ENCODE results near the gene AGAP3.

Gene AGAP3

DNA sequence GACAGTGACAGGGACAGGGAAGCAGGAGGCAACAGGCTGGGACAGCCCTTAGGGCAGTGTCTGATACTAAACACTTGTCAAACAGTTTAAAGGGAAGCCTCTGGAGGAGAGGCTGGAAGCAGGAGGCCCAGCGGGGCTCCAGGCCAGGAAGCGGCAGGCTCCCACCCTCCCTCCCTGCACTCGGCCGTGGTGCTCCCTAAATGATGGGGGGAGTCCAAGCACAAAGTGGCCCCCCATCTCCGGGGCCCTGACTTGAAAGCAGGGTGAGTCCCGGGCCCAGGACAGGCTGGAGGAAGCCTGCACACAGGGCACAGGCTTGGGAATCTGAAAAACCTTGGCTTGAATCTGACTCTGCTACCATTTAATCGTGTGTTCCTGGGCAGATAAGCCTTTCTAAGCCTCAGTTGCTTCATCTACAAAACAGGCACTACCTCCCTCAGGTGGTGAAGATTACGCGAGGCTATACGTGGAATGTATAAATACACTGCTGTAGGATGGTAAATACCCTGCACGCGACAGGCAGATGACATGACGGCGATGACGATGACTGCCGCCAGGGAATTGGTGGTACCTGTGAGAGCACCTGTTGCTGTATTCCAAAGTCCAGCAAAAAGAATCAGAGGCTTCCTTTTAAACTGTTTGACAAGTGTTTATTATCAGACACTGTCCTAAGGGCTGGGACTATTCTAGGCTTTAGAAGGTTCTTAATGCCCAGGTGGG, 47.2 kb downstream of the AGAP3 start:
- DNase-seq (ENCODE audit: extremely low read depth, low read depth), result no peak
- TF ChIP-seq, protein P1, sequence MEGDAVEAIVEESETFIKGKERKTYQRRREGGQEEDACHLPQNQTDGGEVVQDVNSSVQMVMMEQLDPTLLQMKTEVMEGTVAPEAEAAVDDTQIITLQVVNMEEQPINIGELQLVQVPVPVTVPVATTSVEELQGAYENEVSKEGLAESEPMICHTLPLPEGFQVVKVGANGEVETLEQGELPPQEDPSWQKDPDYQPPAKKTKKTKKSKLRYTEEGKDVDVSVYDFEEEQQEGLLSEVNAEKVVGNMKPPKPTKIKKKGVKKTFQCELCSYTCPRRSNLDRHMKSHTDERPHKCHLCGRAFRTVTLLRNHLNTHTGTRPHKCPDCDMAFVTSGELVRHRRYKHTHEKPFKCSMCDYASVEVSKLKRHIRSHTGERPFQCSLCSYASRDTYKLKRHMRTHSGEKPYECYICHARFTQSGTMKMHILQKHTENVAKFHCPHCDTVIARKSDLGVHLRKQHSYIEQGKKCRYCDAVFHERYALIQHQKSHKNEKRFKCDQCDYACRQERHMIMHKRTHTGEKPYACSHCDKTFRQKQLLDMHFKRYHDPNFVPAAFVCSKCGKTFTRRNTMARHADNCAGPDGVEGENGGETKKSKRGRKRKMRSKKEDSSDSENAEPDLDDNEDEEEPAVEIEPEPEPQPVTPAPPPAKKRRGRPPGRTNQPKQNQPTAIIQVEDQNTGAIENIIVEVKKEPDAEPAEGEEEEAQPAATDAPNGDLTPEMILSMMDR (IDR thresholded peaks at IDR 0.05; ENCODE audit: low read depth, low read length), result no peak

DNA sequence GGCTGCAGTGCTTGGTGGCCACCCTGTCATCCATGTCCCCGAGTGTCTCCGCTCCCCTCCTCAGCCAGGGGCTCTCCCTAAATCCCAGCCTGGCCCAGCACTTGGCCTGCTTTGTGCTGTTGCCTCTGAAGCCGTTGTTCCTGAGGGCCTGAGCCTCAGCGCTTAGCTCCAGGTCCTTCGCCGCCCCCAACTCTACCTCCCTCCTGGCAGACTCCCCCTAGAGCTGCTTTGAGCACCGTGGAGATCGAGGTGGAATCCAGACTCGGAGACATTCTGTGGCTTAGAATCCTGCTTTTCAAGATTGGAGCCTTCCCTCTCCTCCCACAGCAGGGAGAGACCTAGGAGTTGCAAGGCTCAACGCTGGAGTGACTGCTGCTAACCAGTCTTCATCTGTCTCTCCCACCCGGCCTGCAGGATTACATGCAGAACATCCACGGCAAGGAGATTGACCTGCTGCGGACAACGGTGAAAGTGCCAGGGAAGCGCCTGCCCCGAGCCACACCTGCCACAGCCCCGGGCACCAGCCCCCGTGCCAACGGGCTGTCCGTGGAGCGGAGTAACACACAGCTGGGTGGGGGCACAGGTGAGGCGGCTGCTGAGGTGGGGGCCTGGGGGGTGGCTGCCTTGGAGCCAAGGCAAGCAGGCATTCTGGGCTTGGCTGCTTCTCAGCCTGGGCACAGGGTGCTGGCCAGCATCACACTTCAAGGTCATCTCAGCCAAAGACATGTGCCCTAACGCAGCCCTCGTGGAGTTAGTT, 47.9 kb downstream of the AGAP3 start:
- TF ChIP-seq, protein P1 (IDR thresholded peaks at IDR 0.05; ENCODE audit: low read depth, low read length), result no peak
- no peak for DNase-seq (ENCODE audit: extremely low read depth, low read depth)

DNA sequence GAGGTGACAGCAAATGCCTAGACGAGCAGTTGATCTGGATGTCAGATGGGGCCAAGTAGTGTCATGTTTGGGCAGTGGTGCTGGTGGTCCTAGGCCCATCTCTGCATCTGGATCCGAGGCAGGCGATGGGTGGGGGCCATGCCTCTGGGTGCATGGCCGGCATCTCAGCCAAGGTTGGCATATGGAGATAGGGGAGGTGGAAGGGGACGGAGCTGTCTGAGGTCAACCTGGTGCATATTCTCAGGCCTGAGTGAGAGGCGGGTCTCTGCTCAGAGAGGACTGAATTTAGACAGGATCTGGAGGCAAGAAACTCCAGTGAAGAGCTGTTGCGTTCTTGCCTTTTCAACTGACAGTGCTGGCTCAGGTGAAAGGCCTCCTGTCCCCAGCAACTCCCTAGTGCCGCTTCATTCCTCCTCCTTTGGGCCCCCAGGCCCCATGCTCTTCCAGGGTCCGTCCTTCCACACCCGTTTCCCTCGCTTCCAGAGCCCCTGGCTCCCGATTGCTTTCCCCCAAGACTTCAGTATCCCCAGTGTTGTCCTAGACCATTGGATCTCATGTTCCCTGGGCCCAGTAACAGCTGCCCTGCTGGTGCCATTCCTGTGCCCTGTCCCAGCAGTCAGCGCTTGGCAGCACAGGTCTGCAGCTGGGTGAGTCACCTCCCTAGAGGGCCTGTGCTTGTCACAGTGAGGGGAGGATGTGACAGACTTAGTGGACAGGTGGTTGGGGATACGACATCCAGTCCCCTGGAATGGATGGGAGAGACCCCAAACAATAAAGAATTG, 48.7 kb downstream of the AGAP3 start:
- TF ChIP-seq, protein P1 (IDR thresholded peaks at IDR 0.05; ENCODE audit: low read depth, low read length), result no peak
- DNase-seq (ENCODE audit: extremely low read depth, low read depth), result no peak

DNA sequence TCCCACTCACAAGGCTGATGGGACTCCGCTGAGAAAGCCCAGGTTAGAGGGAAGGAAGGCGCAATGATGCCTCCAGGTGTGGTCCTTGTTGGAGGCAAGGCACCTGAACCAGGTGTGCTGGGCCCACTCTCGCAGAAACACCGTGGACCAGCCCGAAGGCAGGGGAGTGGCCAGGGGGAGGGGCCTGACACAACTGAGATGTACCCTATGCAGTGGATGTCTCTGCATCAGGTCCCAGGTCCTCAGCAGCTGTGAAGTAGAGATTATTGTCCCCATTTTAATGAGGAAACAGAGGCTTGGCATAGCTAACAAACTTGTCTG, 49.2 kb downstream of the AGAP3 start:
- TF ChIP-seq, protein P1 (IDR thresholded peaks at IDR 0.05; ENCODE audit: low read depth, low read length), result no peak
- no peak for DNase-seq (ENCODE audit: extremely low read depth, low read depth)

DNA sequence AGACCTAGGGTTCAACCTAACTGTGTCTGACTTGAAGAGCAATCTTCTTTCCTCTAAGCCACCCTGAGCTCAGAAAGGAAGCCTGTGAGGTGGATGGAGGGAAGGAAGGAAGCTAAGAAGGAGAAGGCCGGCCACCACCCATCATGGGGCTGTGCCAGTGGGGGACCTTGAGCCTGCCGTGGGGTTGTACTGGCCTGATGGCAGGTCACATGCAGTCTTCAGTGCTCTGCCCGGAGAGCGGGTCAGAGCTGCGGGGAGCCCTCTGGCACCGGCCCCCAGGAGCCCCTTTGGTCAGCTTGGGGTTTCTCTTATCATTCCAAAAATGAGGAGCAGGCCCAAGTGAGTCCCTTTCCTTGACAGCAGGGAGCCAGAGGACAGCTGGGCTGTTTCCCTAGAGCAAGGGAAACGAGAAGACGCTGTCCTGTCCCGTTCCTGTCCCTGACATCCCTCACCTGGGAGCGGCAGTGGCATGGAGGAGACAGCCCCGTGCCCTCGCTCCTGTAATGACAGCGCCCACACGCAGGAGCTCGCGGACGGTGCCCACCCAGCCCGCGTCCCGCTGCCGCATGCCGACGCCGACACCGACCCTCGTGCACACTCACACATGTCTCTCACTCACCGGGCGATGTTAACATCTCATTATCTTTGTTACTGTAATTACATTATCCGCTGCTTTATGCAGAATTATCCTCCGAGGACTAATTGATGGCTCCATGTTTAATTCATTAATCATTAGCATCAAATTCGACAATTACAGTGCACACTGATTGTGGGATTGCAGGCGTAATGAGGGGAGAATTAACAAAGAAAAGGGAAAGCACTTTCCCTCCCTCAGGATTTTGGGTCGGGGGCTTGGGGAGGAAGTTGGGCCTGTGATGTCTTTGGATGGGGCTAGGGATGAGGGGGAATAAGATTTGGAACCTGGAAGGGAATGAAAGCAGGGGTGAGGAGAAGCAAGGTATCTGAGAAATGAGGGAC, 49.9 kb downstream of the AGAP3 start:
- DNase-seq (ENCODE audit: extremely low read depth, low read depth), result no peak
- TF ChIP-seq, protein P1 (IDR thresholded peaks at IDR 0.05; ENCODE audit: low read depth, low read length), result no peak

DNA sequence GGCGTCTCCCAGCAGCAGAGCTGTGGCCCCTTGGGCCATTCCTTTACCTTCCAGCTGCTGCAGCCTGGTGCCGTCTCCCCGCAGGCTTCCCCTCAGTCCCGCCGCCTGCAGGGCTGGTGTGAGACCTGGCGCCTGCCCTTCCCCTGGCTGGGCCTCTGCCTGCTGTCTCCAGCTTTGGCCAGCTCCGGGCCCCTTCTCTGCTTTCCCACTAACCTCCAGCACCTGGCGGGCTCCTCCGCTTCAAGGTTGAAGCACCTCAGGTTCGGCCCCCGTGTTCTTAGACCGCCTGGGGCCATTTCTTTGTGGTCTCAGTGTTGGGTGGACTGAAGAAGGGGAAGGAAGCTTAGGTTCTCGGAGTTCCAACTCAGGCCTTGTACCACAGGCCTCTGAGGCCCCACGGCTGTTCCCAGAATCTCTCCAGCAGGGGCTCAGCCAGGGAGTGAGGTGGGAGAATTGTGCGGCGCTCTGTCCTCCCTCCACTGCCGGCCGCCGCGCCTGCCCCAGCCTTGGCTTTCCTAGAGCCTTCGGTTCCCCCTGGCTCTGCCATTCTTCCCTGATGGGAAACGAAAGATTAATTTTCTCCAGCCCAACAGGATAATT, 50.9 kb downstream of the AGAP3 start:
- DNase-seq (ENCODE audit: extremely low read depth, low read depth), result no peak
- TF ChIP-seq, protein P1 (IDR thresholded peaks at IDR 0.05; ENCODE audit: low read depth, low read length), result no peak

Data from AG09319 (cell line).